Fibroblast of lung (primary cell): ENCODE data around the gene PKP3. TPM values are rescaled to one million over a fixed set of nuclear protein-coding genes. Genes with fewer than 3 reads are reported as not detected.
"Not testable (repeated sequence)": the region's sequence is repeated elsewhere in the genome, so short reads cannot be mapped to it uniquely, and the experiment has no call there.

Experiments
- DNase-seq, 2 donors: peaks; one replicate each; pipeline versions ENCODE4 v3.0.0 to v3.0.0-alpha.2; 2010; ENCODE audit warnings: low read depth in 2 of 2
- H2AFZ ChIP-seq: 2 replicates; pipeline ENCODE4 v1.5.1; 2012; ENCODE audit warnings: low read length, control low read depth, inconsistent platforms
- H3K27ac ChIP-seq: 2 replicates; pipeline ENCODE4 v1.5.1; 2011; ENCODE audit warnings: low read length, control low read depth; ENCODE audit not compliant: insufficient read depth
- H3K27me3 ChIP-seq: 2 replicates; pipeline ENCODE4 v1.5.1; 2011; ENCODE audit warnings: mild to moderate bottlenecking, low read length; ENCODE audit not compliant: control insufficient read depth, insufficient read depth
- H3K36me3 ChIP-seq: 2 replicates; pipeline ENCODE4 v1.5.1; 2011; ENCODE audit warnings: low read length; ENCODE audit not compliant: control insufficient read depth, insufficient read depth
- H3K4me1 ChIP-seq: 2 replicates; pipeline ENCODE4 v1.5.1; 2011; ENCODE audit warnings: low read length; ENCODE audit not compliant: control insufficient read depth, insufficient read depth; ENCODE audit errors: extremely low read depth
- H3K4me2 ChIP-seq: 2 replicates; pipeline ENCODE4 v1.5.1; 2011; ENCODE audit warnings: low read length, control low read depth; ENCODE audit not compliant: insufficient read depth; ENCODE audit errors: extremely low read depth
- H3K4me3 ChIP-seq, 4 experiments: fragments of 200-600 bp in 1 of 4; sonication (generic) in 1 of 4; replicated peaks in 1 of 4; 2 replicates each; pipeline ENCODE4 v1.5.1; 2011 to 2016; ENCODE audit warnings: low read length in 4 of 4, low read depth in 3 of 4, mild to moderate bottlenecking in 3 of 4, control low read depth in 2 of 4, inconsistent platforms in 1 of 4, mixed read lengths in 1 of 4; ENCODE audit not compliant: insufficient read depth in 1 of 4; ENCODE audit errors: control extremely low read depth in 1 of 4
- H3K79me2 ChIP-seq: 2 replicates; pipeline ENCODE4 v1.5.1; 2012; ENCODE audit warnings: mild to moderate bottlenecking, low read length, inconsistent platforms; ENCODE audit not compliant: control insufficient read depth, insufficient read depth
- H3K9ac ChIP-seq: 2 replicates; pipeline ENCODE4 v1.5.1; 2011; ENCODE audit warnings: mild to moderate bottlenecking, low read length, control low read depth; ENCODE audit not compliant: insufficient read depth
- H3K9me3 ChIP-seq: 2 replicates; pipeline ENCODE4 v1.5.1; 2012; ENCODE audit warnings: low read depth, low read length; ENCODE audit not compliant: control insufficient read depth, insufficient read depth
- H4K20me1 ChIP-seq: 2 replicates; pipeline ENCODE4 v1.5.1; 2011; ENCODE audit warnings: low read length; ENCODE audit not compliant: control insufficient read depth, insufficient read depth; ENCODE audit errors: extremely low read depth
- CTCF ChIP-seq, 2 donors: IDR thresholded peaks in 1 of 2; conservative IDR thresholded peaks in 1 of 2; 1 replicate in 1 of 2; 2 replicates in 1 of 2; pipeline ENCODE4 v1.5.1; 2011 to 2012; ENCODE audit warnings: low read length in 2 of 2, control low read depth in 1 of 2, inconsistent platforms in 1 of 2, low read depth in 1 of 2, mild to moderate bottlenecking in 1 of 2
- EZH2 ChIP-seq: IDR thresholded peaks from 2 replicates; pipeline ENCODE4 v1.5.1; 2012; ENCODE audit warnings: low read length, control low read depth, mild to moderate bottlenecking; ENCODE audit errors: missing control alignments
- polyA plus RNA-seq, 2 donors: library from polyadenylated mRNA; depleted of rRNA in 1 of 2; stranded (reverse) in 1 of 2; unstranded in 1 of 2; fragments of >200 nt; gene quantifications; 2 replicates each; pipeline ENCODE4 v1.2.1, GENCODE V29; 2011 to 2012; ENCODE audit warnings: missing spikeins in 1 of 2
- total RNA-seq: library from RNA; depleted of rRNA; stranded (reverse); fragments of >200 nt; gene quantifications from 2 replicates; pipeline ENCODE4 v1.2.1, GENCODE V29; 2014

PKP3 gene
- total and polyA plus RNA-seq, 2 donors (not counting 1 experiment from before 2014, with no cell fraction given), result 0.17 to 0.83 TPM

- no peak for DNase-seq
- Histone ChIP-seq H3K4me1 (no peaks in the 10 kb centered on the region), H3K4me2 (no peak overlapping the region), H4K20me1 (no peaks in the 10 kb centered on the region), H2AFZ (no peak overlapping the region), H3K36me3 (no peaks in the 10 kb centered on the region), H3K9me3 (no peaks in the 10 kb centered on the region), H3K27ac (no peak overlapping the region), H3K9ac (no peak overlapping the region), H3K27me3 (no peaks in the 10 kb centered on the region), H3K79me2 (no peaks in the 10 kb centered on the region), H3K4me3 (no peak overlapping the region)
- TF ChIP-seq EZH2, result no peak
- TF ChIP-seq CTCF (conservative IDR thresholded peaks at IDR 0.05 in 1 of 2, IDR thresholded peaks at IDR 0.05 in 1 of 2; ENCODE audit: low read depth in 1 of 2, low read length in 2 of 2), result no peak
Measured at GRCh38 chr11:409008-409599, 15.1 kb downstream of the PKP3 start.

- no peak for DNase-seq
- Histone ChIP-seq H3K79me2 (no peaks in the 10 kb centered on the region), H3K36me3 (no peaks in the 10 kb centered on the region), H3K4me3 (no peak overlapping the region), H4K20me1 (no peaks in the 10 kb centered on the region), H3K4me1 (peaks cover 3% of the 10 kb centered on the region), H3K4me2 (no peak overlapping the region), H3K9ac (no peak overlapping the region), H3K27me3 (no peaks in the 10 kb centered on the region), H3K9me3 (no peaks in the 10 kb centered on the region), H3K27ac (no peak overlapping the region), H2AFZ (no peak overlapping the region)
- TF ChIP-seq EZH2, result no peak
- no peak for TF ChIP-seq CTCF (conservative IDR thresholded peaks at IDR 0.05 in 1 of 2, IDR thresholded peaks at IDR 0.05 in 1 of 2; ENCODE audit: low read depth in 1 of 2, low read length in 2 of 2)
Measured at GRCh38 chr11:409600-410483, 15.8 kb downstream of the PKP3 start.

GRCh38 chr11:410711-411110 lies 16.7 kb downstream of the PKP3 start:
- H3K4me3 ChIP-seq, H3K4me1 ChIP-seq, H4K20me1 ChIP-seq, H3K27ac ChIP-seq, H3K79me2 ChIP-seq, DNase-seq, H3K27me3 ChIP-seq, H2AFZ ChIP-seq, H3K36me3 ChIP-seq, H3K9ac ChIP-seq, H3K9me3 ChIP-seq, H3K4me2 ChIP-seq: not testable (repeated sequence)

- H3K79me2 ChIP-seq, DNase-seq, H3K36me3 ChIP-seq, H3K4me2 ChIP-seq, H3K4me1 ChIP-seq, H3K27me3 ChIP-seq, H3K9me3 ChIP-seq, H3K4me3 ChIP-seq, H3K27ac ChIP-seq, H3K9ac ChIP-seq, H4K20me1 ChIP-seq, H2AFZ ChIP-seq: not testable (repeated sequence)
Measured at GRCh38 chr11:411520-411919, 17.5 kb downstream of the PKP3 start.
